Right lobe of liver (tissue), 4 donors: ENCODE data around the gene HHATL.

Experiments
- CTCF ChIP-seq, 4 donors: fragments of 200-600 bp in 3 of 4; fragments of 450-650 bp in 1 of 4; IDR thresholded peaks; one replicate each; pipeline versions ENCODE4 v1.5.1 to v1.8.0; 2016 to 2022; ENCODE audit warnings: antibody characterized with exemption in 4 of 4, mild to moderate bottlenecking in 2 of 4
- POLR2A ChIP-seq: fragments of 450-650 bp; IDR thresholded peaks from one replicate; pipeline ENCODE4 v1.6.1; 2017; ENCODE audit warnings: antibody characterized with exemption, mild to moderate bottlenecking
- donor health status: DM: no; HTN: no; CAD: no.
- donor health status: DM: no; HTN: no; CAD: no.
- donor health status: DM: no; HTN: yes; CAD: no.

GRCh38 chr3:42714171-42714852, 11.7 kb upstream of the HHATL start:
- no peak for TF ChIP-seq CTCF (IDR thresholded peaks at IDR 0.05)
- no peak for TF ChIP-seq POLR2A
